Keratinocyte (primary cell): ENCODE results near the gene DISC1. TPM values are rescaled to one million over a fixed set of nuclear protein-coding genes. Genes with fewer than 3 reads are reported as not detected.

Experiments
- DNase-seq: peaks from one replicate; pipeline ENCODE4 v3.0.0-alpha.2; 2011; ENCODE audit warnings: low read depth, missing footprints, low spot score
- FAIRE-seq: peaks from 2 replicates; lab custom pipeline; 2011; peaks lifted over from hg19 to GRCh38; lab: Jason Lieb, UNC
- H2AFZ ChIP-seq: 2 replicates; pipeline ENCODE4 v1.6.0; 2012; ENCODE audit warnings: low read length, control low read depth, inconsistent platforms; ENCODE audit not compliant: control insufficient read depth
- H3K27ac ChIP-seq: 2 replicates; pipeline ENCODE4 v1.5.1; 2011; ENCODE audit warnings: low read length; ENCODE audit not compliant: control insufficient read depth, insufficient read depth
- H3K27me3 ChIP-seq: 3 replicates; pipeline ENCODE4 v1.6.0; 2011; ENCODE audit warnings: low read length; ENCODE audit not compliant: control insufficient read depth, insufficient read depth; ENCODE audit errors: extremely low read depth
- H3K36me3 ChIP-seq, 2 experiments: 2 replicates in 1 of 2; 3 replicates in 1 of 2; pipeline ENCODE4 v1.5.1; 2011; ENCODE audit warnings: low read length in 2 of 2, mild to moderate bottlenecking in 1 of 2; ENCODE audit not compliant: control insufficient read depth in 2 of 2, insufficient read depth in 2 of 2; ENCODE audit errors: extremely low read depth in 1 of 2
- H3K4me1 ChIP-seq: 3 replicates; pipeline ENCODE4 v1.5.1; 2011; ENCODE audit warnings: low read length; ENCODE audit not compliant: control insufficient read depth, insufficient read depth; ENCODE audit errors: extremely low read depth
- H3K4me2 ChIP-seq: 3 replicates; pipeline ENCODE4 v1.6.0; 2011; ENCODE audit warnings: low read depth, low read length; ENCODE audit not compliant: control insufficient read depth, insufficient read depth; ENCODE audit errors: extremely low read depth
- H3K4me3 ChIP-seq, 3 experiments: fragments of 200-600 bp in 1 of 3; sonication (generic) in 1 of 3; 2 replicates in 2 of 3; 3 replicates in 1 of 3; pipeline ENCODE4 v1.5.1; 2011 to 2016; ENCODE audit warnings: low read length in 3 of 3, mild to moderate bottlenecking in 3 of 3, control low read depth in 2 of 3, inconsistent platforms in 1 of 3, low read depth in 1 of 3, mixed read lengths in 1 of 3, mixed run types in 1 of 3, moderate library complexity in 1 of 3; ENCODE audit not compliant: control insufficient read depth in 2 of 3, insufficient read depth in 2 of 3; ENCODE audit errors: extremely low read depth in 1 of 3
- H3K79me2 ChIP-seq: 2 replicates; pipeline ENCODE4 v1.6.0; 2012; ENCODE audit warnings: low read length; ENCODE audit not compliant: control insufficient read depth, insufficient read depth
- H3K9ac ChIP-seq: 3 replicates; pipeline ENCODE4 v1.6.0; 2011; ENCODE audit warnings: low read length; ENCODE audit not compliant: control insufficient read depth, insufficient read depth; ENCODE audit errors: extremely low read depth
- H3K9me1 ChIP-seq: 3 replicates; pipeline ENCODE4 v1.6.0; 2011; ENCODE audit warnings: low read length; ENCODE audit not compliant: control insufficient read depth, insufficient read depth; ENCODE audit errors: extremely low read depth
- H3K9me3 ChIP-seq: 2 replicates; pipeline ENCODE4 v1.5.1; 2012; ENCODE audit warnings: low read depth, low read length; ENCODE audit not compliant: control insufficient read depth
- H4K20me1 ChIP-seq: 3 replicates; pipeline ENCODE4 v1.6.0; 2011; ENCODE audit warnings: low read length; ENCODE audit not compliant: control insufficient read depth, insufficient read depth; ENCODE audit errors: extremely low read depth
- CTCF ChIP-seq, 3 experiments: IDR thresholded peaks in 1 of 3; conservative IDR thresholded peaks in 1 of 3; optimal IDR thresholded peaks in 1 of 3; 2 replicates in 2 of 3; 3 replicates in 1 of 3; pipeline versions ENCODE3 to v1.5.1; 2011; ENCODE audit warnings: low read length in 3 of 3, mild to moderate bottlenecking in 3 of 3, moderate library complexity in 2 of 3, control low read depth in 1 of 3, inconsistent platforms in 1 of 3; ENCODE audit not compliant: insufficient read depth in 2 of 3; ENCODE audit errors: extremely low read depth in 1 of 3
- EZH2 ChIP-seq: IDR thresholded peaks from one replicate; pipeline ENCODE4 v1.6.1; 2012; ENCODE audit warnings: inconsistent platforms, mild to moderate bottlenecking, low read length, moderate library complexity
- dilution Hi-C: fragments of 300-500 bp; cut with MboI; formaldehyde crosslinking; loops from one replicate; pipeline ENCODE4 v1.7.0; 2020; ENCODE audit warnings: low sequenced_read_pairs; ENCODE audit not compliant: extremely low pct_ligation_motif_present
- polyA plus RNA-seq, 5 experiments: library from polyadenylated mRNA; depleted of rRNA in 3 of 5; stranded (reverse) in 3 of 5; stranded (forward) in 1 of 5; unstranded in 1 of 5; fragments of >200 nt; gene quantifications; 1 replicate in 1 of 5; 2 replicates in 3 of 5; 3 replicates in 1 of 5; pipeline versions ENCODE4 v1.2.1 to v1.2.3, GENCODE V29; 2011 to 2012; ENCODE audit warnings: missing spikeins in 2 of 5, low read depth in 1 of 5, low replicate concordance in 1 of 5

DISC1 gene
- polyA plus RNA-seq, 1 donor (not counting 4 experiments of a cell fraction or from before 2014, with no cell fraction given) = 0.47 TPM

DNA sequence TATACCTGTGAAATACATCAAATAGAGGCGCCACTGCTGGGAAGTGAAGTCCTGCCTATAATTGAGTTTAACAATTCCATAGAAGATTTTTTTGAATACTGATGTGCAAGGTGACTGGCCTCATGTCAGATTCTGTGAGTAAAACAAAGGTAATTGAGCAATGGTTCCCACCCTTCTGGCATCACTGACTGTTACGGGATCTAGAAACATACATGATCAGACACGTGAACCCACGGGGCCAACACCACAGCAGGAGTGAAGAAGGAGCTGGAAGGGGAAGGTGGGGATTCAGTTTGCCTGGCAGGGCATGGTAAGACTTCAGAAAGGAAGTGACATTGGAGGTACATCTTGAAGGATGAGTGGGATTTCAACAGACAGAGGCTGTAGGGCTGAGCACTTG, 270.2 kb downstream of the DISC1 start:
- Histone ChIP-seq H4K20me1 (no peaks in the 10 kb centered on the region), H3K4me3 (no peak overlapping the region), H3K9ac (no peak overlapping the region), H3K4me2 (no peak overlapping the region), H3K4me1 (no peaks in the 10 kb centered on the region), H3K9me1 (no peaks in the 10 kb centered on the region), H3K79me2 (no peaks in the 10 kb centered on the region), H3K27me3 (no peaks in the 10 kb centered on the region), H2AFZ (peak overlapping the region; percentile 24), H3K9me3 (no peaks in the 10 kb centered on the region), H3K36me3 (no peaks in the 10 kb centered on the region), H3K27ac (no peak overlapping the region)
- dilution Hi-C loops = no loop called here
- no peak for TF ChIP-seq CTCF (optimal IDR thresholded peaks at IDR 0.05 in 1 of 3, IDR thresholded peaks at IDR 0.05 in 1 of 3, conservative IDR thresholded peaks at IDR 0.05 in 1 of 3; ENCODE audit: extremely low read depth in 1 of 3, insufficient read depth in 2 of 3, low read length in 3 of 3)
- no peak for TF ChIP-seq EZH2
- FAIRE-seq = no peak
- no peak for DNase-seq

- no peak overlapping the region for H3K9ac ChIP-seq
- FAIRE-seq (no peak), DNase-seq (no peak)
- no peak overlapping the region for H3K4me3 ChIP-seq
- H3K79me2 ChIP-seq = no peaks in the 10 kb centered on the region
- no peak overlapping the region for H3K27ac ChIP-seq
- no peaks in the 10 kb centered on the region for H4K20me1 ChIP-seq
- H3K9me3 ChIP-seq = no peaks in the 10 kb centered on the region
- no peak overlapping the region for H3K4me2 ChIP-seq
- H2AFZ ChIP-seq = no peak overlapping the region
- dilution Hi-C loops = no loop called here
- TF ChIP-seq CTCF (optimal IDR thresholded peaks at IDR 0.05 in 1 of 3, IDR thresholded peaks at IDR 0.05 in 1 of 3, conservative IDR thresholded peaks at IDR 0.05 in 1 of 3; ENCODE audit: extremely low read depth in 1 of 3, insufficient read depth in 2 of 3, low read length in 3 of 3) (no peak), EZH2 (no peak)
- H3K27me3 ChIP-seq = no peaks in the 10 kb centered on the region
- H3K36me3 ChIP-seq = no peaks in the 10 kb centered on the region
- no peaks in the 10 kb centered on the region for H3K4me1 ChIP-seq
- no peaks in the 10 kb centered on the region for H3K9me1 ChIP-seq
These were observed 272.5 kb downstream of the DISC1 start for GRCh38 chr1:231899046-231899445.
